Neuronal stem cell (in vitro differentiated cells): ENCODE results near the gene WDFY3.

Experiments used
- DNase-seq: peaks from one replicate; pipeline ENCODE4 v3.0.0-alpha.2; 2013; ENCODE audit warnings: low spot score
- H2AFZ ChIP-seq: one replicate; pipeline ENCODE4 v1.6.1; 2013; ENCODE audit warnings: mild to moderate bottlenecking, low read length, inconsistent platforms
- H2AK5ac ChIP-seq: 2 replicates; pipeline ENCODE4 v1.6.1; 2013; ENCODE audit warnings: low read depth, mild to moderate bottlenecking, inconsistent platforms, low read length, moderate library complexity, mixed read lengths
- H2BK120ac ChIP-seq: 2 replicates; pipeline ENCODE4 v1.6.1; 2013; ENCODE audit warnings: low read depth, mild to moderate bottlenecking, inconsistent platforms, low read length, moderate library complexity, mixed read lengths
- H2BK12ac ChIP-seq: one replicate; pipeline ENCODE4 v1.6.1; 2013; ENCODE audit warnings: low read length, inconsistent platforms
- H2BK15ac ChIP-seq: 2 replicates; pipeline ENCODE4 v1.6.1; 2013; ENCODE audit warnings: mild to moderate bottlenecking, low read length, inconsistent platforms, mixed read lengths
- H2BK5ac ChIP-seq: one replicate; pipeline ENCODE4 v1.6.1; 2013; ENCODE audit warnings: inconsistent platforms, mild to moderate bottlenecking, low read length, moderate library complexity
- H3K14ac ChIP-seq: one replicate; pipeline ENCODE4 v1.6.1; 2013; ENCODE audit warnings: low read length, inconsistent platforms
- H3K18ac ChIP-seq: 2 replicates; pipeline ENCODE4 v1.6.1; 2013; ENCODE audit warnings: low read length, inconsistent platforms
- H3K23ac ChIP-seq: 2 replicates; pipeline ENCODE4 v1.6.1; 2013; ENCODE audit warnings: low read depth, mild to moderate bottlenecking, mixed read lengths, low read length, inconsistent platforms; ENCODE audit not compliant: poor library complexity
- H3K27ac ChIP-seq: replicated peaks from 3 replicates; pipeline ENCODE4 v1.5.1; 2013; ENCODE audit warnings: low read length, inconsistent platforms
- H3K27me3 ChIP-seq, 3 experiments: 2 replicates each; pipeline ENCODE4 v1.6.1; 2013; ENCODE audit warnings: low read length in 3 of 3, mild to moderate bottlenecking in 2 of 3, inconsistent platforms in 1 of 3, low read depth in 1 of 3, mixed read lengths in 1 of 3, moderate library complexity in 1 of 3; ENCODE audit not compliant: control insufficient read depth in 3 of 3, insufficient read depth in 3 of 3
- H3K36me3 ChIP-seq, 2 donors: replicated peaks in 1 of 2; 2 replicates each; pipeline ENCODE4 v1.6.1; 2013; ENCODE audit warnings: low read length in 2 of 2; ENCODE audit not compliant: control insufficient read depth in 2 of 2, insufficient read depth in 2 of 2
- H3K4ac ChIP-seq: 2 replicates; pipeline ENCODE4 v1.6.1; 2013; ENCODE audit warnings: inconsistent platforms, mild to moderate bottlenecking, low read length, moderate library complexity
- H3K4me1 ChIP-seq, 2 donors: 1 replicate in 1 of 2; 2 replicates in 1 of 2; pipeline ENCODE4 v1.6.1; 2013; ENCODE audit warnings: low read length in 2 of 2, low read depth in 1 of 2; ENCODE audit not compliant: control insufficient read depth in 2 of 2, insufficient read depth in 1 of 2
- H3K4me2 ChIP-seq: one replicate; pipeline ENCODE4 v1.6.1; 2013; ENCODE audit warnings: mild to moderate bottlenecking, low read length, inconsistent platforms; ENCODE audit not compliant: insufficient read depth, poor library complexity, severe bottlenecking
- H3K4me3 ChIP-seq, 2 donors: 2 replicates each; pipeline ENCODE4 v1.5.1; 2013; ENCODE audit warnings: low read length in 2 of 2, mild to moderate bottlenecking in 2 of 2, inconsistent platforms in 1 of 2, moderate library complexity in 1 of 2
- H3K79me1 ChIP-seq: one replicate; pipeline ENCODE4 v1.6.1; 2013; ENCODE audit warnings: low read depth, mild to moderate bottlenecking, inconsistent platforms, low read length, moderate library complexity
- H3K9ac ChIP-seq: one replicate; pipeline ENCODE4 v1.6.1; 2013; ENCODE audit warnings: mild to moderate bottlenecking, low read depth, low read length, inconsistent platforms; ENCODE audit not compliant: poor library complexity
- H3K9me3 ChIP-seq, 2 donors: replicated peaks in 1 of 2; 2 replicates each; pipeline versions ENCODE3 to v1.6.1; 2013; ENCODE audit warnings: low read length in 2 of 2, mild to moderate bottlenecking in 2 of 2, inconsistent platforms in 1 of 2, low read depth in 1 of 2, mixed read lengths in 1 of 2, moderate library complexity in 1 of 2; ENCODE audit not compliant: control insufficient read depth in 2 of 2, insufficient read depth in 1 of 2
- H4K8ac ChIP-seq: one replicate; pipeline ENCODE4 v1.6.1; 2013; ENCODE audit warnings: low read depth, mild to moderate bottlenecking, inconsistent platforms, low read length, moderate library complexity
- H4K91ac ChIP-seq: one replicate; pipeline ENCODE4 v1.6.1; 2013; ENCODE audit warnings: low read length, low read depth, mild to moderate bottlenecking, inconsistent platforms; ENCODE audit not compliant: poor library complexity
- WGBS, 2 donors: extraction: QIAGEN DNeasy Blood & Tissue Kit; methylation state at CpG; one replicate each; pipeline ENCODE4 v1.1.7; 2013; ENCODE audit warnings: missing lambda C conversion rate in 2 of 2, mixed read lengths in 1 of 2; ENCODE audit not compliant: insufficient read length in 2 of 2, insufficient replicate concordance in 1 of 2; ENCODE audit errors: extremely low coverage in 2 of 2; 5-methylcytosine and 5-hydroxymethylcytosine counted together

WDFY3 gene

DNA sequence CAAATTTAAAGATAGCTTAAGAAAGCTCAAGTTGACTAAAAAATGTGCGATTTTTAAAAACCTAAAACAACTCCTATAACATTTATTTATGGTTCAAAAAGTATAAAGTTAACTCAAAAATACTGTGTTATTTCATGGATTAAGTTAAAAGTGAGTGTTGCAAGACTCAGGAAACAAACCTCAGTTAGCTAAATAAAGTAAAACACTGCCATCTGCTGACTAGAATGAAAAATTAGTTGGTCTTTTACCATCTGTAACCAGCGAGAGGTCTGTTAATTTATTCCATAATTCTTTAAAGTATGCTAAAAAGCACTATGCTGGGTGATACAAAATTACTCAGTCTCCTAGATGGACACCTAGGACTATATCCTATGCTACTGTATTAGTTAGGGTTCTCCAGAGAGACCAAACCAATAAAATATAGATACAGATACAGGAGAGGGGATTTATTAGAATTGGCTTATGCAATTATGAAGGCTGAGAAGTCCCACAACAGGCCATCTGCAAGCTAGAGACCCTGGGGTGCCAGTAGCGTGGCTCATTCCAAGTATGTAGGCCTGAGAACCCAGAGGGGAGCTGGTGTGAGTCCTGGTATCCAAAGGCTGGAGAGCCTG, 4.9 kb upstream of the WDFY3 start:
- Histone ChIP-seq H3K9me3 (no peaks in the 10 kb centered on the region), H3K4me3 (no peak overlapping the region), H3K23ac (no peak overlapping the region), H3K4me1 (peaks cover 4 to 16% of the 10 kb centered on the region in 2 donors), H2BK15ac (no peak overlapping the region), H3K14ac (no peak overlapping the region), H4K91ac (no peak overlapping the region), H3K27ac (no peak overlapping the region), H3K9ac (no peak overlapping the region), H3K18ac (no peak overlapping the region), H2AK5ac (no peak overlapping the region), H2BK12ac (no peak overlapping the region), H3K79me1 (no peaks in the 10 kb centered on the region), H2BK5ac (no peak overlapping the region), H3K36me3 (no peaks in the 10 kb centered on the region), H3K4ac (no peak overlapping the region), H2AFZ (no peak overlapping the region), H3K27me3 (no peaks in the 10 kb centered on the region), H2BK120ac (no peak overlapping the region), H3K4me2 (no peak overlapping the region), H4K8ac (no peak overlapping the region)
- WGBS, 2 donors, result no CpG with 5 or more reads among the region's 3 CpGs
- no peak for DNase-seq

DNA sequence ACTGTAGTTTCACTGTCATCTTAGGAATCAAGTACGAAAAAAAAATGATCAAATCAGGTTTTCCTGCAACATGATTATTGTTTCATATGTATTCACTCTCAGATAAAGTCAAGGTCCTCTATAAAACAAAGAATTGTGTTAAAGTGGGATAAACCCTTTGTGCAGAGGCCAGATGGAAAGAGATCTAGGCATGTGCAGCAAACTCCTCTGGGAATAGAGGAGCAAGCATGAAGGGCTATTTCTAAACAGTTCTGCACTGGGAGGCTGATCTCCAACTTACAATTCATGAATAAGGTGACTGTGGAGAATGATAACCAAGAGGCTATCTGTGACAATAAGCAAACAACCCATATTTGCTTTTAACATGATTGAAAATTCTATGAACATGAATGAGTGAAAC, 2.4 kb upstream of the WDFY3 start:
- no peak overlapping the region for H2BK15ac ChIP-seq
- peaks cover 0 to 3% of the 10 kb centered on the region in 2 donors for H3K36me3 ChIP-seq
- H3K23ac ChIP-seq, result no peak overlapping the region
- H3K4me1 ChIP-seq, result peaks cover 4 to 16% of the 10 kb centered on the region in 2 donors
- no CpG with 5 or more reads among the region's 1 CpG for WGBS, 2 donors
- no peaks in the 10 kb centered on the region for H3K79me1 ChIP-seq
- no peak overlapping the region for H3K4me3 ChIP-seq
- H2BK5ac ChIP-seq, result no peak overlapping the region
- no peak overlapping the region for H3K27ac ChIP-seq
- no peak overlapping the region for H2AK5ac ChIP-seq
- H2BK12ac ChIP-seq, result no peak overlapping the region
- no peak overlapping the region for H3K4ac ChIP-seq
- no peak overlapping the region for H4K8ac ChIP-seq
- H3K18ac ChIP-seq, result no peak overlapping the region
- DNase-seq, result no peak
- no peak overlapping the region for H4K91ac ChIP-seq
- H3K9ac ChIP-seq, result no peak overlapping the region
- H3K14ac ChIP-seq, result no peak overlapping the region
- H2AFZ ChIP-seq, result peak overlapping the region; percentile 68
- H2BK120ac ChIP-seq, result no peak overlapping the region
- no peak overlapping the region for H3K4me2 ChIP-seq
- H3K27me3 ChIP-seq, result no peaks in the 10 kb centered on the region
- peaks cover 0 to 2% of the 10 kb centered on the region in 2 donors for H3K9me3 ChIP-seq

DNA sequence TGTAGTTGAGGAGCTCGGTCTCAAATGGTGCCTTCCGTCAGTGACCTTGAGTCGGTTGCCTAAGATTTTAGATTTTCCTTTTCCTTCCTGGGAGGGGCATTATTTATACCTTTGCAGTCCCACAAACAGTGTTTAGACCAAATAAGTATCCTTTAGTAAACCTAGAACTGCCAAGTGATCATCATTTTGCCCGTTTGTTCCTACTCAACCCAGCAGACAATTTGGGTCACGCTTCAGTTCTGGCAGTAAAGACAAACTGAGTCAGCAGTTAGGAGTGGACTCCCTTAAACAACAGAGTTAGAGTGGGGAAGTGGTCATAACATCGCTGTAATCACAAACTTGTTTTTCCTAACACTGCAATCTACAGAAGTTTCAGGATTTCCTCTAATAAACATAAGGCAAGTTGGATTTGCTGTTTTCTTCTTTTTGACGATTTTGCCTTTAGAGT, 777 bp upstream of the WDFY3 start:
- no peak overlapping the region for H2BK5ac ChIP-seq
- peak overlapping the region; percentile 15 for H3K18ac ChIP-seq
- H2BK12ac ChIP-seq, result no peak overlapping the region
- no peak overlapping the region for H2BK120ac ChIP-seq
- no peak overlapping the region for H3K23ac ChIP-seq
- DNase-seq, result no peak
- peaks cover 4 to 16% of the 10 kb centered on the region in 2 donors for H3K4me1 ChIP-seq
- H3K9ac ChIP-seq, result peak overlapping the region; percentile 53
- peak overlapping the region; percentile 40 for H2BK15ac ChIP-seq
- H3K27me3 ChIP-seq, result no peaks in the 10 kb centered on the region
- H3K4ac ChIP-seq, result no peak overlapping the region
- peak overlapping the region; percentile 87 for H3K4me2 ChIP-seq
- H2AK5ac ChIP-seq, result no peak overlapping the region
- peaks cover 0 to 10% of the 10 kb centered on the region in 2 donors for H3K36me3 ChIP-seq
- H3K27ac ChIP-seq, result no peak overlapping the region
- H3K4me3 ChIP-seq, result peak overlapping the region; percentile 79 to 99
- no peak overlapping the region for H3K14ac ChIP-seq
- H3K9me3 ChIP-seq, result peaks cover 0 to 5% of the 10 kb centered on the region in 2 donors
- H3K79me1 ChIP-seq, result no peaks in the 10 kb centered on the region
- no CpG with 5 or more reads among the region's 7 CpGs for WGBS, 2 donors
- H4K8ac ChIP-seq, result no peak overlapping the region
- H4K91ac ChIP-seq, result no peak overlapping the region
- H2AFZ ChIP-seq, result peak overlapping the region; percentile 86

DNA sequence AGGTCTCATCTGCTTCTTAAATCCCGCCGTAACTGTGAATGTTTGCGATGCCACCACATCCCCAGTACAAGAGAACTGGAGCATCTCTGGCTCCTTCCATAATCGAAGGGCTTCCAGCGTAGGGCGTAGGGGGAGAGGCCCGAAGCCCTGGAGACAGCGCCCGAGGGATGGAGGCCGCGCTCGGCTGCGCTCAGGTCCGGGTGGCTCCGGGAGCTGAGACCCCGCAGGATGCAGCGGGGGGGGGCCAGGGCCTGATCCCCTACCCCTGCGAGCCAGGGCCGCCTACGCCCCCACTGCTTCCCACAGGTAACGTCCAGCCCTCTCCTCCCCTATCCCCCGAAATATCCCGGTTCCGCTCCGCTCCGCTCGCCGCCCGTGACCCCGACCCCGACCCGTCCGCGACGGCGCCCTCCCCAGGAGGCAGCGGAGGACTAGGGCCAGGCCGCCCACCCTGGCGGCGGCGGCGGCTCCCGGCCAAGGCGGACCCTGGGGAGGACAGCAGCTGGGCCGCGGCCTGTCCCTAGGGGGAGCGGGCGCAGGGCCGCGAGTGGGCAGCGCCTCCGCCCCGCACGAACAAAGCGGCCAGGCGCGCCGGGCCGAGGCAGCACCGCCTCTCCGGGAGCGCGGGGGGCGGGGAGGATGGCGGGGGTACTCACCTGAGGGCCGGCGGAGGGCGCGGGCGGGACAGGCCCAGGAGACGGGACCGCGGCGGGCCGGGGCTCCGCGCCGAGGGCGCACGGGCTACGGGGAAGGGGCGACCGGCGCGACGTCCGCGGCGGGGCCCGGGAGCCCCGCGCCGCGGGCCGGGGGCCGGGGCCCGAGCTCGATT, 723 bp downstream of the WDFY3 start:
- Histone ChIP-seq H3K79me1 (no peaks in the 10 kb centered on the region), H4K8ac (peak overlapping the region; percentile 89), H2BK15ac (peak overlapping the region; percentile 17), H2AK5ac (peak overlapping the region; percentile 63), H3K36me3 (peaks cover 0 to 10% of the 10 kb centered on the region in 2 donors), H4K91ac (no peak overlapping the region), H3K9ac (peak overlapping the region; percentile 87), H3K4me1 (peaks cover 4 to 16% of the 10 kb centered on the region in 2 donors), H3K14ac (peak overlapping the region; percentile 94), H2BK12ac (no peak overlapping the region), H3K4ac (peak overlapping the region; percentile 76), H3K27me3 (no peaks in the 10 kb centered on the region), H3K27ac (peak overlapping the region; percentile 91), H3K9me3 (peaks cover 0 to 5% of the 10 kb centered on the region in 2 donors), H2BK5ac (peak overlapping the region; percentile 66), H3K23ac (peak overlapping the region; percentile 97), H3K18ac (peak overlapping the region; percentile 100), H2BK120ac (no peak overlapping the region), H2AFZ (peak overlapping the region; percentile 86), H3K4me3 (peak overlapping the region; percentile 79 to 99), H3K4me2 (peak overlapping the region; percentile 46)
- WGBS, 2 donors, result no CpG with 5 or more reads among the region's 98 CpGs
- DNase-seq, result peak; percentile 63
